ENCODE measurements around the gene BCL2L2. TPM values are rescaled to one million over a fixed set of nuclear protein-coding genes. Genes with fewer than 3 reads are reported as not detected.
"Not testable (repeated sequence)": the region's sequence is repeated elsewhere in the genome, so short reads cannot be mapped to it uniquely, and the experiment has no call there.

BCL2L2 gene
- total and polyA plus RNA-seq, 4 donors, result 4.7 to 28.0 (median 12.7) TPM

DNA sequence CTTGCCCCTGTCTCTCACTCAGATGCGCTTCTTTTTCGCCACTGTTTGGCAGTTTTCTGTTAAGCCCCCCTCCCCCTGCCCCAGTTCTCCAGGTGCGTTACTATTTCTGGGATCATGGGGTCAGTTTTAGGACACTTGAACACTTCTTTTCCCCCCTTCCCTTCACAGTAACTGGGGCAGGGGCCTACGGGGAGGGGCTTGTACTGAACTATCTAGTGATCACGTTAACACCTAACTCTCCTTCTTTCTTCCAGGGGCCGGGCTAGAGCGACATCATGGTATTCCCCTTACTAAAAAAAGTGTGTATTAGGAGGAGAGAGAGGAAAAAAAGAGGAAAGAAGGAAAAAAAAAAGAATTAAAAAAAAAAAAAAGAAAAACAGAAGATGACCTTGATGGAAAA lies 18.4 kb downstream of the BCL2L2 start:
- DNase-seq (ENCODE audit: low spot score), result no peak
- H3K9ac ChIP-seq (ENCODE audit: low read depth in 1 of 2, low read length in 2 of 2), result peak overlapping the region in 1 of 2 donors; percentile 42
- H3K4me3 ChIP-seq (ENCODE audit: low read depth in 1 of 3, low read length in 3 of 3), result no peak overlapping the region
- H3K4me1 ChIP-seq (ENCODE audit: control insufficient read depth in 4 of 4, insufficient read depth in 4 of 4, low read length in 3 of 4), result peaks cover 5 to 28% (median 16%) of the 10 kb centered on the region in 4 donors
- TF ChIP-seq HNF4G (IDR thresholded peaks at IDR 0.05), result no peak
- TF ChIP-seq YY1 (IDR thresholded peaks at IDR 0.05), result no peak
- TF ChIP-seq GABPA (IDR thresholded peaks at IDR 0.05 in 1 of 2, conservative IDR thresholded peaks at IDR 0.05 in 1 of 2), result no peak
- no peak for TF ChIP-seq SP1 (IDR thresholded peaks at IDR 0.05)
- TF ChIP-seq, protein P1, sequence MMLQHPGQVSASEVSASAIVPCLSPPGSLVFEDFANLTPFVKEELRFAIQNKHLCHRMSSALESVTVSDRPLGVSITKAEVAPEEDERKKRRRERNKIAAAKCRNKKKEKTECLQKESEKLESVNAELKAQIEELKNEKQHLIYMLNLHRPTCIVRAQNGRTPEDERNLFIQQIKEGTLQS (IDR thresholded peaks at IDR 0.05), result no peak
- no peak for TF ChIP-seq RXRA (IDR thresholded peaks at IDR 0.05)
- no peak for TF ChIP-seq HNF4A (conservative IDR thresholded peaks at IDR 0.05)
- TF ChIP-seq, protein P2, sequence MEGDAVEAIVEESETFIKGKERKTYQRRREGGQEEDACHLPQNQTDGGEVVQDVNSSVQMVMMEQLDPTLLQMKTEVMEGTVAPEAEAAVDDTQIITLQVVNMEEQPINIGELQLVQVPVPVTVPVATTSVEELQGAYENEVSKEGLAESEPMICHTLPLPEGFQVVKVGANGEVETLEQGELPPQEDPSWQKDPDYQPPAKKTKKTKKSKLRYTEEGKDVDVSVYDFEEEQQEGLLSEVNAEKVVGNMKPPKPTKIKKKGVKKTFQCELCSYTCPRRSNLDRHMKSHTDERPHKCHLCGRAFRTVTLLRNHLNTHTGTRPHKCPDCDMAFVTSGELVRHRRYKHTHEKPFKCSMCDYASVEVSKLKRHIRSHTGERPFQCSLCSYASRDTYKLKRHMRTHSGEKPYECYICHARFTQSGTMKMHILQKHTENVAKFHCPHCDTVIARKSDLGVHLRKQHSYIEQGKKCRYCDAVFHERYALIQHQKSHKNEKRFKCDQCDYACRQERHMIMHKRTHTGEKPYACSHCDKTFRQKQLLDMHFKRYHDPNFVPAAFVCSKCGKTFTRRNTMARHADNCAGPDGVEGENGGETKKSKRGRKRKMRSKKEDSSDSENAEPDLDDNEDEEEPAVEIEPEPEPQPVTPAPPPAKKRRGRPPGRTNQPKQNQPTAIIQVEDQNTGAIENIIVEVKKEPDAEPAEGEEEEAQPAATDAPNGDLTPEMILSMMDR (IDR thresholded peaks at IDR 0.05; ENCODE audit: low read depth, low read length, missing input control), result no peak
- TF ChIP-seq JUND (IDR thresholded peaks at IDR 0.05), result no peak
- no peak for TF ChIP-seq NR2F2 (IDR thresholded peaks at IDR 0.05)
- TF ChIP-seq TAF1 (conservative IDR thresholded peaks at IDR 0.05), result no peak
- TF ChIP-seq EGR1 (IDR thresholded peaks at IDR 0.05; ENCODE audit: low read depth in 2 of 2), result no peak
- TF ChIP-seq RAD21 (IDR thresholded peaks at IDR 0.05), result no peak
- TF ChIP-seq, protein P3, sequence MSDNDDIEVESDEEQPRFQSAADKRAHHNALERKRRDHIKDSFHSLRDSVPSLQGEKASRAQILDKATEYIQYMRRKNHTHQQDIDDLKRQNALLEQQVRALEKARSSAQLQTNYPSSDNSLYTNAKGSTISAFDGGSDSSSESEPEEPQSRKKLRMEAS (IDR thresholded peaks at IDR 0.05), result no peak
- no peak for TF ChIP-seq FOXA2 (IDR thresholded peaks at IDR 0.05)
- 86% methylated on average over 7 of the region's 7 CpGs for WGBS
- H3K27me3 ChIP-seq (ENCODE audit: control insufficient read depth in 4 of 4, insufficient read depth in 4 of 4, low read length in 3 of 4), result no peaks in the 10 kb centered on the region
- no peak overlapping the region for H3K27ac ChIP-seq (ENCODE audit: low read depth in 1 of 2, low read length in 2 of 2)
- no peaks in the 10 kb centered on the region for H3K9me3 ChIP-seq (ENCODE audit: control insufficient read depth in 4 of 4, low read length in 3 of 4)
- peaks cover 8 to 22% (median 21%) of the 10 kb centered on the region in 4 donors for H3K36me3 ChIP-seq (ENCODE audit: control insufficient read depth in 4 of 4, insufficient read depth in 3 of 4, low read depth in 1 of 4, low read length in 3 of 4)

DNA sequence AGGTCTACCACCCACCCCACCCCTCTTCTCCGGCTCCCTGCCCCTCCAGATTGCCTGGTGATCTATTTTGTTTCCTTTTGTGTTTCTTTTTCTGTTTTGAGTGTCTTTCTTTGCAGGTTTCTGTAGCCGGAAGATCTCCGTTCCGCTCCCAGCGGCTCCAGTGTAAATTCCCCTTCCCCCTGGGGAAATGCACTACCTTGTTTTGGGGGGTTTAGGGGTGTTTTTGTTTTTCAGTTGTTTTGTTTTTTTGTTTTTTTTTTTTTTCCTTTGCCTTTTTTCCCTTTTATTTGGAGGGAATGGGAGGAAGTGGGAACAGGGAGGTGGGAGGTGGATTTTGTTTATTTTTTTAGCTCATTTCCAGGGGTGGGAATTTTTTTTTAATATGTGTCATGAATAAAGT lies 19.1 kb downstream of the BCL2L2 start:
- WGBS, result 94% methylated on average over 5 of the region's 5 CpGs
- not testable (repeated sequence) for DNase-seq (ENCODE audit: low spot score); H3K27me3 ChIP-seq (ENCODE audit: control insufficient read depth in 4 of 4, insufficient read depth in 4 of 4, low read length in 3 of 4)

DNA sequence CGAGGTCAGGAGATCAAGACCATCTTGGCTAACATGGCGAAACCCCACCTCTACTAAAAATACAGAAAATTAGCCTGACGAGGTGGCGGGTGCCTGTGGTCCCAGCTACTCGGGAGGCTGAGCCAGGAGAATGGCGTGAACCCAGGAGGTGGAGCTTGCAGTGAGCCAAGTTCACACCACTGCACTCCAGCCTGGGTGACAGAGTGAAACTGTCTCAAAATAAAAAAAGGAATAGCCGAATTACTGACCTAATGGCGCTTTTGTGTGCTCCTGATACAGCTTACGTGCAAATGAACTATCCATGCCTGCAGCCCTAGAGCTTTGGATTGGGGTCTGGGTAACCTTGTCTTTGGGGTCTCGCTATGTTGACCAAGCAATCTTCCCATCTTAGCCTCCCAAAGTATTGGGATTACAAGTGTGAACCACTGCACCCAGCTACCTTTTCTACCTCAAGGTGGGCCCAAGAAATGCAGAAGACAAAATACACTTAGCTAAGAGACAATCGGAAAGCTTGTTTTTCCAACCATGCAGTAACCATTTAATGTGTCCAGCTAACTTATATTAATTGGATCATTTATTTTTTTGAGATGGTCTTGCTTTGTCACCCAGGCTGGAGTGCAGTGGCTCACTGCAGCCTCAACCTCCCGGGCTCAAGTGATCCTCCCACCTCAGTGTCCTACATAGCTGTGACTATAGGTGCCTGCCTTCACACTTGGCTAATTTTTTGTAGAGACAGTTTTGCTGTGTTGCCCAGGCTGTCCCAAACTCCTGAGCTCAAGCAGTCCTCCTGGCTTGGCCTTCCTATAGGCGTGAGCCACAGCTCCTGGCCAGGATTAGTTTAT lies 20.1 kb downstream of the BCL2L2 start:
- peaks cover 8 to 22% (median 21%) of the 10 kb centered on the region in 4 donors for H3K36me3 ChIP-seq (ENCODE audit: control insufficient read depth in 4 of 4, insufficient read depth in 3 of 4, low read depth in 1 of 4, low read length in 3 of 4)
- DNase-seq (ENCODE audit: low spot score), result no peak
- H3K27me3 ChIP-seq (ENCODE audit: control insufficient read depth in 4 of 4, insufficient read depth in 4 of 4, low read length in 3 of 4), result no peaks in the 10 kb centered on the region
- WGBS, result 73% methylated on average over 13 of the region's 13 CpGs
- H3K27ac ChIP-seq (ENCODE audit: low read depth in 1 of 2, low read length in 2 of 2), result no peak overlapping the region
- peaks cover 0 to 20% (median 12%) of the 10 kb centered on the region in 4 donors for H3K4me1 ChIP-seq (ENCODE audit: control insufficient read depth in 4 of 4, insufficient read depth in 4 of 4, low read length in 3 of 4)
- no peaks in the 10 kb centered on the region for H3K9me3 ChIP-seq (ENCODE audit: control insufficient read depth in 4 of 4, low read length in 3 of 4)
- no peak overlapping the region for H3K4me3 ChIP-seq (ENCODE audit: low read depth in 1 of 3, low read length in 3 of 3)
- H3K9ac ChIP-seq (ENCODE audit: low read depth in 1 of 2, low read length in 2 of 2), result no peak overlapping the region
- TF ChIP-seq EGR1 (IDR thresholded peaks at IDR 0.05; ENCODE audit: low read depth in 2 of 2), result no peak
- no peak for TF ChIP-seq FOXA2 (IDR thresholded peaks at IDR 0.05)
- no peak for TF ChIP-seq GABPA (IDR thresholded peaks at IDR 0.05 in 1 of 2, conservative IDR thresholded peaks at IDR 0.05 in 1 of 2)
- no peak for TF ChIP-seq NR2F2 (IDR thresholded peaks at IDR 0.05)
- no peak for TF ChIP-seq FOXA1 (IDR thresholded peaks at IDR 0.05)
- TF ChIP-seq, protein P4, sequence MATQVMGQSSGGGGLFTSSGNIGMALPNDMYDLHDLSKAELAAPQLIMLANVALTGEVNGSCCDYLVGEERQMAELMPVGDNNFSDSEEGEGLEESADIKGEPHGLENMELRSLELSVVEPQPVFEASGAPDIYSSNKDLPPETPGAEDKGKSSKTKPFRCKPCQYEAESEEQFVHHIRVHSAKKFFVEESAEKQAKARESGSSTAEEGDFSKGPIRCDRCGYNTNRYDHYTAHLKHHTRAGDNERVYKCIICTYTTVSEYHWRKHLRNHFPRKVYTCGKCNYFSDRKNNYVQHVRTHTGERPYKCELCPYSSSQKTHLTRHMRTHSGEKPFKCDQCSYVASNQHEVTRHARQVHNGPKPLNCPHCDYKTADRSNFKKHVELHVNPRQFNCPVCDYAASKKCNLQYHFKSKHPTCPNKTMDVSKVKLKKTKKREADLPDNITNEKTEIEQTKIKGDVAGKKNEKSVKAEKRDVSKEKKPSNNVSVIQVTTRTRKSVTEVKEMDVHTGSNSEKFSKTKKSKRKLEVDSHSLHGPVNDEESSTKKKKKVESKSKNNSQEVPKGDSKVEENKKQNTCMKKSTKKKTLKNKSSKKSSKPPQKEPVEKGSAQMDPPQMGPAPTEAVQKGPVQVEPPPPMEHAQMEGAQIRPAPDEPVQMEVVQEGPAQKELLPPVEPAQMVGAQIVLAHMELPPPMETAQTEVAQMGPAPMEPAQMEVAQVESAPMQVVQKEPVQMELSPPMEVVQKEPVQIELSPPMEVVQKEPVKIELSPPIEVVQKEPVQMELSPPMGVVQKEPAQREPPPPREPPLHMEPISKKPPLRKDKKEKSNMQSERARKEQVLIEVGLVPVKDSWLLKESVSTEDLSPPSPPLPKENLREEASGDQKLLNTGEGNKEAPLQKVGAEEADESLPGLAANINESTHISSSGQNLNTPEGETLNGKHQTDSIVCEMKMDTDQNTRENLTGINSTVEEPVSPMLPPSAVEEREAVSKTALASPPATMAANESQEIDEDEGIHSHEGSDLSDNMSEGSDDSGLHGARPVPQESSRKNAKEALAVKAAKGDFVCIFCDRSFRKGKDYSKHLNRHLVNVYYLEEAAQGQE (IDR thresholded peaks at IDR 0.05), result no peak
- TF ChIP-seq, protein P1 (IDR thresholded peaks at IDR 0.05), result no peak
- TF ChIP-seq HNF4G (IDR thresholded peaks at IDR 0.05), result no peak
- TF ChIP-seq, protein P2 (IDR thresholded peaks at IDR 0.05; ENCODE audit: low read depth, low read length, missing input control), result no peak
- TF ChIP-seq SP1 (IDR thresholded peaks at IDR 0.05), result no peak
- no peak for TF ChIP-seq RAD21 (IDR thresholded peaks at IDR 0.05)
- no peak for TF ChIP-seq YY1 (IDR thresholded peaks at IDR 0.05)
- TF ChIP-seq, protein P3 (IDR thresholded peaks at IDR 0.05), result no peak

More for the DNA sequence above, 19.1 kb downstream of the BCL2L2 start:
- H3K9me3 ChIP-seq (ENCODE audit: control insufficient read depth in 4 of 4, low read length in 3 of 4); H3K9ac ChIP-seq (ENCODE audit: low read depth in 1 of 2, low read length in 2 of 2); H3K27ac ChIP-seq (ENCODE audit: low read depth in 1 of 2, low read length in 2 of 2); H3K4me3 ChIP-seq (ENCODE audit: low read depth in 1 of 3, low read length in 3 of 3): not testable (repeated sequence)
- H3K36me3 ChIP-seq (ENCODE audit: control insufficient read depth in 4 of 4, insufficient read depth in 3 of 4, low read depth in 1 of 4, low read length in 3 of 4), result peaks cover 8 to 22% (median 21%) of the 10 kb centered on the region in 4 donors
- H3K4me1 ChIP-seq (ENCODE audit: control insufficient read depth in 4 of 4, insufficient read depth in 4 of 4, low read length in 3 of 4), result peaks cover 0 to 21% (median 12%) of the 10 kb centered on the region in 4 donors
